H9 (cell line): ENCODE results near the gene KLRD1. TPM values are rescaled to one million over a fixed set of nuclear protein-coding genes. Genes with fewer than 3 reads are reported as not detected.
"Not testable (repeated sequence)": the region's sequence is repeated elsewhere in the genome, so short reads cannot be mapped to it uniquely, and the experiment has no call there.

Source experiments
- DNase-seq: peaks from one replicate; pipeline ENCODE4 v3.0.0-alpha.2; 2017
- H2AFZ ChIP-seq: one replicate; pipeline ENCODE4 v1.6.1; 2013; ENCODE audit warnings: mild to moderate bottlenecking, low read length, control low read depth, moderate library complexity
- H2AK5ac ChIP-seq: 2 replicates; pipeline ENCODE4 v1.6.1; 2013; ENCODE audit warnings: low read length, control low read depth, mixed read lengths; ENCODE audit not compliant: insufficient read length
- H2BK120ac ChIP-seq: one replicate; pipeline ENCODE4 v1.6.1; 2013; ENCODE audit warnings: low read depth, mild to moderate bottlenecking, low read length, control low read depth, inconsistent platforms; ENCODE audit not compliant: poor library complexity, severe bottlenecking
- H2BK12ac ChIP-seq: 2 replicates; pipeline ENCODE4 v1.6.1; 2013; ENCODE audit warnings: low read length, control low read depth, mixed read lengths, low read depth; ENCODE audit not compliant: insufficient read length
- H2BK15ac ChIP-seq: 2 replicates; pipeline ENCODE4 v1.6.1; 2013; ENCODE audit warnings: low read depth, low read length, control low read depth
- H2BK20ac ChIP-seq: one replicate; pipeline ENCODE4 v1.6.1; 2013; ENCODE audit warnings: low read depth, mild to moderate bottlenecking, low read length, control low read depth, inconsistent platforms; ENCODE audit not compliant: poor library complexity, severe bottlenecking
- H2BK5ac ChIP-seq: 2 replicates; pipeline ENCODE4 v1.6.1; 2013; ENCODE audit warnings: low read length, control low read depth, mixed read lengths; ENCODE audit not compliant: insufficient read length
- H3K14ac ChIP-seq: 2 replicates; pipeline ENCODE4 v1.6.1; 2013; ENCODE audit warnings: low read length, control low read depth; ENCODE audit not compliant: insufficient read depth
- H3K18ac ChIP-seq: 2 replicates; pipeline ENCODE4 v1.6.1; 2013; ENCODE audit warnings: low read depth, mild to moderate bottlenecking, mixed read lengths, low read length, control low read depth; ENCODE audit not compliant: insufficient read length
- H3K23ac ChIP-seq: 2 replicates; pipeline ENCODE4 v1.6.1; 2013; ENCODE audit warnings: low read length, control low read depth, mixed read lengths, low read depth; ENCODE audit not compliant: insufficient read length
- H3K23me2 ChIP-seq: 2 replicates; pipeline ENCODE4 v1.6.1; 2013; ENCODE audit warnings: low read depth, mild to moderate bottlenecking, mixed read lengths, low read length, control low read depth; ENCODE audit not compliant: insufficient read length, poor library complexity, severe bottlenecking
- H3K27ac ChIP-seq: 2 replicates; pipeline ENCODE4 v1.5.1; 2013; ENCODE audit warnings: low read length, control low read depth, mixed read lengths, low read depth; ENCODE audit not compliant: insufficient read length
- H3K27me3 ChIP-seq: 2 replicates; pipeline ENCODE4 v1.6.1; 2013; ENCODE audit warnings: low read length, control low read depth, inconsistent platforms; ENCODE audit not compliant: insufficient read depth
- H3K4ac ChIP-seq: 2 replicates; pipeline ENCODE4 v1.6.1; 2013; ENCODE audit warnings: low read depth, mild to moderate bottlenecking, control low read depth, inconsistent platforms, low read length, moderate library complexity
- H3K4me1 ChIP-seq: 2 replicates; pipeline ENCODE4 v1.6.1; 2013; ENCODE audit warnings: low read length, control low read depth, inconsistent platforms; ENCODE audit not compliant: insufficient read depth
- H3K4me2 ChIP-seq: 2 replicates; pipeline ENCODE4 v1.6.1; 2013; ENCODE audit warnings: low read length, control low read depth, mixed read lengths; ENCODE audit not compliant: insufficient read length, insufficient read depth
- H3K56ac ChIP-seq: 2 replicates; pipeline ENCODE4 v1.6.1; 2013; ENCODE audit warnings: low read depth, mild to moderate bottlenecking, mixed read lengths, low read length, control low read depth; ENCODE audit not compliant: insufficient read length
- H3K79me1 ChIP-seq: 2 replicates; pipeline ENCODE4 v1.6.1; 2013; ENCODE audit warnings: low read depth, mild to moderate bottlenecking, moderate library complexity, low read length, control low read depth, inconsistent platforms; ENCODE audit not compliant: insufficient read depth, poor library complexity, severe bottlenecking
- H3K79me2 ChIP-seq: 2 replicates; pipeline ENCODE4 v1.6.1; 2013; ENCODE audit warnings: low read length, control low read depth, inconsistent platforms; ENCODE audit not compliant: insufficient read depth
- H3K9ac ChIP-seq: 2 replicates; pipeline ENCODE4 v1.6.1; 2013; ENCODE audit warnings: low read length, control low read depth, mixed read lengths; ENCODE audit not compliant: insufficient read length; ENCODE audit errors: extremely low read depth
- H3K9me3 ChIP-seq: one replicate; pipeline ENCODE4 v1.6.1; 2013; ENCODE audit warnings: low read depth, low read length, inconsistent platforms; ENCODE audit not compliant: control insufficient read depth
- H3T11ph ChIP-seq: one replicate; pipeline ENCODE4 v1.6.1; 2013; ENCODE audit warnings: mild to moderate bottlenecking, low read length, control low read depth, inconsistent platforms
- H4K20me1 ChIP-seq: one replicate; pipeline ENCODE4 v1.6.1; 2013; ENCODE audit not compliant: control insufficient read depth, insufficient read length, insufficient read depth
- H4K5ac ChIP-seq: 2 replicates; pipeline ENCODE4 v1.6.1; 2013; ENCODE audit warnings: low read depth, mild to moderate bottlenecking, mixed read lengths, low read length, control low read depth; ENCODE audit not compliant: insufficient read length
- H4K8ac ChIP-seq: replicated peaks from 2 replicates; pipeline ENCODE4 v1.6.1; 2013; ENCODE audit warnings: low read length, control low read depth, mixed read lengths, low read depth; ENCODE audit not compliant: insufficient read length
- H4K91ac ChIP-seq: 2 replicates; pipeline ENCODE4 v1.6.1; 2013; ENCODE audit warnings: low read depth, mild to moderate bottlenecking, moderate library complexity, mixed read lengths, low read length, control low read depth; ENCODE audit not compliant: insufficient read length
- H3K27ac Mint-ChIP-seq, 3 experiments: 2 replicates in 2 of 3; 3 replicates in 1 of 3; pipeline ENCODE4 v1.8.0; 2020 to 2021; ENCODE audit warnings: mixed read lengths in 3 of 3, mild to moderate bottlenecking in 1 of 3, moderate library complexity in 1 of 3
- H3K27me3 Mint-ChIP-seq: 2 replicates; pipeline ENCODE4 v1.8.0; 2021; ENCODE audit warnings: low read depth, mild to moderate bottlenecking, moderate library complexity, mixed read lengths
- H3K36me3 Mint-ChIP-seq, 3 experiments: 2 replicates in 2 of 3; 3 replicates in 1 of 3; pipeline ENCODE4 v1.8.0; 2020 to 2021; ENCODE audit warnings: low read depth in 3 of 3, mixed read lengths in 3 of 3; ENCODE audit not compliant: insufficient read depth in 1 of 3
- H3K4me1 Mint-ChIP-seq, 2 experiments: 2 replicates each; pipeline ENCODE4 v1.8.0; 2020; ENCODE audit warnings: mixed read lengths in 2 of 2
- H3K4me3 Mint-ChIP-seq, 2 experiments: 2 replicates in 1 of 2; 3 replicates in 1 of 2; pipeline ENCODE4 v1.8.0; 2020 to 2021; ENCODE audit warnings: mild to moderate bottlenecking in 2 of 2, mixed read lengths in 2 of 2, moderate library complexity in 1 of 2
- H3K9me3 Mint-ChIP-seq, 2 experiments: 2 replicates in 1 of 2; 3 replicates in 1 of 2; pipeline ENCODE4 v1.8.0; 2020; ENCODE audit warnings: mild to moderate bottlenecking in 2 of 2, mixed read lengths in 2 of 2, moderate library complexity in 1 of 2
- CTCF ChIP-seq: fragments of 200-600 bp; sonication (generic); conservative IDR thresholded peaks from 3 replicates; pipeline ENCODE4 v1.8.0; 2021; ENCODE audit warnings: antibody characterized with exemption, mild to moderate bottlenecking
- whole genome bisulfite sequencing: extraction: QIAGEN DNeasy Blood & Tissue Kit; methylation state at CpG from one replicate; pipeline ENCODE4 v1.1.7; 2013; ENCODE audit warnings: missing lambda C conversion rate, low lambda C conversion rate, mixed read lengths; ENCODE audit not compliant: insufficient read length; ENCODE audit errors: extremely low coverage; 5-methylcytosine and 5-hydroxymethylcytosine counted together
- total RNA-seq: library from RNA; stranded (reverse); gene quantifications from 2 replicates; pipeline ENCODE4 v1.2.1, GENCODE V29; 2021

Gene KLRD1
- total RNA-seq, 1 experiment from 2014 or later = not detected

- H2BK5ac ChIP-seq = no peak overlapping the region
- Mint-ChIP-seq H3K27me3 (no peaks in the 10 kb centered on the region), H3K4me1 (peaks cover 30 to 35% of the 10 kb centered on the region in 2 experiments), H3K27ac (no peak overlapping the region), H3K36me3 (no peaks in the 10 kb centered on the region), H3K4me3 (no peak overlapping the region), H3K9me3 (no peaks in the 10 kb centered on the region)
- H2AK5ac ChIP-seq = no peak overlapping the region
- no peak overlapping the region for H3K23ac ChIP-seq
- no peak overlapping the region for H3T11ph ChIP-seq
- no peak for DNase-seq
- no peak overlapping the region for H2AFZ ChIP-seq
- H3K18ac ChIP-seq = no peak overlapping the region
- no peak overlapping the region for H2BK12ac ChIP-seq
- no CpG with 5 or more reads among the region's 3 CpGs for WGBS
- H2BK120ac ChIP-seq = no peak overlapping the region
- no peak overlapping the region for H4K8ac ChIP-seq
- no peak overlapping the region for H3K56ac ChIP-seq
- H3K14ac ChIP-seq = no peak overlapping the region
- H3K23me2 ChIP-seq = no peaks in the 10 kb centered on the region
- no peak overlapping the region for H2BK20ac ChIP-seq
- H3K27ac ChIP-seq = no peak overlapping the region
- no peak overlapping the region for H3K4ac ChIP-seq
- H3K79me1 ChIP-seq = no peaks in the 10 kb centered on the region
- TF ChIP-seq CTCF = no peak
- no peaks in the 10 kb centered on the region for H4K20me1 ChIP-seq
- H3K9me3 ChIP-seq = no peaks in the 10 kb centered on the region
- H4K5ac ChIP-seq = no peak overlapping the region
- no peak overlapping the region for H3K9ac ChIP-seq
- H3K4me1 ChIP-seq = peaks cover 5% of the 10 kb centered on the region; the same call in 1 of the 2 replicates
- H3K27me3 ChIP-seq = no peaks in the 10 kb centered on the region
- no peak overlapping the region for H4K91ac ChIP-seq
- H3K4me2 ChIP-seq = no peak overlapping the region
- no peaks in the 10 kb centered on the region for H3K79me2 ChIP-seq
- no peak overlapping the region for H2BK15ac ChIP-seq
These were observed 67.0 kb downstream of the KLRD1 start for GRCh38 chr12:10374624-10375018.

GRCh38 chr12:10378737-10379136 lies 71.1 kb downstream of the KLRD1 start:
- H3K79me2 ChIP-seq, H3K27ac Mint-ChIP-seq, H3K36me3 Mint-ChIP-seq, H2BK12ac ChIP-seq, H3K56ac ChIP-seq, H4K8ac ChIP-seq, H2BK120ac ChIP-seq, H3K27me3 ChIP-seq, H3K23me2 ChIP-seq, H3K27me3 Mint-ChIP-seq, H3K4ac ChIP-seq, H2BK5ac ChIP-seq, H3K9me3 ChIP-seq, H3K4me2 ChIP-seq, DNase-seq, H3K9me3 Mint-ChIP-seq, H3K4me1 ChIP-seq, H3K23ac ChIP-seq, H3K4me3 Mint-ChIP-seq, H3T11ph ChIP-seq, H2AK5ac ChIP-seq, H2BK15ac ChIP-seq, H3K27ac ChIP-seq, H4K20me1 ChIP-seq, H2AFZ ChIP-seq, H3K4me1 Mint-ChIP-seq, H3K14ac ChIP-seq, H4K91ac ChIP-seq, H3K79me1 ChIP-seq, H4K5ac ChIP-seq, H3K9ac ChIP-seq, H2BK20ac ChIP-seq, H3K18ac ChIP-seq: not testable (repeated sequence)
- WGBS = no CpG with 5 or more reads among the region's 2 CpGs
